ENCODE results near the gene PSTPIP2. TPM values are rescaled to one million over a fixed set of nuclear protein-coding genes. Genes with fewer than 3 reads are reported as not detected.
A peak's percentile ranks its signal among the peaks of the same experiment; 100 is the strongest.
"Not testable (repeated sequence)": the region's sequence is repeated elsewhere in the genome, so short reads cannot be mapped to it uniquely, and the experiment has no call there.

Gene PSTPIP2
- total RNA-seq, 2 experiments from 2014 or later, result 7.7 to 8.5 TPM

DNA sequence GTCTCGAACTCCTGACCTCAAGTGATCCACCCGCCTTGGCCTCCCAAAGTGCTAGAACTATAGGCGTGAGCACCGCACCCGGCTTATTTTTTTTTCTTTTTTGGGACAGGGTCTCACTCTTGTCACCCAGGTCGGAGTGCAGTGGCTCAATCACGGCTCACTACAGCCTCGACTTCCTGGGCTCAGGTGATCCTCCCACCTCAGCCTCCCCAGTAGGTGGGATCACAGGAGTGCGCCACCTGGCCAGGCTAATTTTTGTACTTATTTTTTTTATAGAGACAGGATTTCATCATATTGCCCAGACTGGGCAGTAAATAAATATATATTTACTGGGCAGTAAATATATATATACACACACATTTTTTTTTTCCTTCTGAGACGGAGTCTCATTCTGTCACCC lies 23.5 kb upstream of the PSTPIP2 start:
- DNase-seq, result no peak
- POLR2A ChIA-PET, result no interaction called here
- ATAC-seq, result no peak
- no peaks in the 10 kb centered on the region for H3K27me3 Mint-ChIP-seq (ENCODE audit: low read depth)
- no peaks in the 10 kb centered on the region for H3K9me3 Mint-ChIP-seq (ENCODE audit: insufficient read depth)
- no peak overlapping the region for H3K27ac Mint-ChIP-seq
- no peak overlapping the region for H3K4me3 Mint-ChIP-seq
- CTCF ChIA-PET, result interaction anchor here (1.1 kb wide), 1 partner anchor 22 kb away, joined by 3 read pairs; no protein-coding TSS in a partner anchor
- H3K4me1 Mint-ChIP-seq (ENCODE audit: low read depth), result peaks cover 43% of the 10 kb centered on the region
- peaks cover 49% of the 10 kb centered on the region for H3K36me3 Mint-ChIP-seq (ENCODE audit: low read depth)

GRCh38 chr18:46088501-46088900 lies 16.4 kb upstream of the PSTPIP2 start:
- DNase-seq; H3K27ac Mint-ChIP-seq; H3K27me3 Mint-ChIP-seq (ENCODE audit: low read depth); ATAC-seq; H3K9me3 Mint-ChIP-seq (ENCODE audit: insufficient read depth); H3K4me3 Mint-ChIP-seq; POLR2A ChIA-PET; CTCF ChIA-PET: not testable (repeated sequence)
- Mint-ChIP-seq H3K4me1 (ENCODE audit: low read depth) (peaks cover 15% of the 10 kb centered on the region), H3K36me3 (ENCODE audit: low read depth) (peaks cover 87% of the 10 kb centered on the region)

- no peak overlapping the region for H3K4me3 Mint-ChIP-seq
- H3K27me3 Mint-ChIP-seq (ENCODE audit: low read depth), result no peaks in the 10 kb centered on the region
- H3K4me1 Mint-ChIP-seq (ENCODE audit: low read depth), result no peaks in the 10 kb centered on the region
- no peaks in the 10 kb centered on the region for H3K9me3 Mint-ChIP-seq (ENCODE audit: insufficient read depth)
- ATAC-seq, result no peak
- no peak for DNase-seq
- POLR2A ChIA-PET, result interaction anchor here (1.5 kb wide), 1 partner anchor 14 kb away, joined by 4 read pairs; no protein-coding TSS in a partner anchor
- no peak overlapping the region for H3K27ac Mint-ChIP-seq
- peaks cover 75% of the 10 kb centered on the region for H3K36me3 Mint-ChIP-seq (ENCODE audit: low read depth)
- CTCF ChIA-PET, result interaction anchor here (0.8 to 2.8 kb wide), 2 partner anchors 11 to 12 kb away, joined by 4 to 18 read pairs; partner anchors contain the start of gene PSTPIP2
These were observed 12.4 kb upstream of the PSTPIP2 start for GRCh38 chr18:46084431-46084830.

DNA sequence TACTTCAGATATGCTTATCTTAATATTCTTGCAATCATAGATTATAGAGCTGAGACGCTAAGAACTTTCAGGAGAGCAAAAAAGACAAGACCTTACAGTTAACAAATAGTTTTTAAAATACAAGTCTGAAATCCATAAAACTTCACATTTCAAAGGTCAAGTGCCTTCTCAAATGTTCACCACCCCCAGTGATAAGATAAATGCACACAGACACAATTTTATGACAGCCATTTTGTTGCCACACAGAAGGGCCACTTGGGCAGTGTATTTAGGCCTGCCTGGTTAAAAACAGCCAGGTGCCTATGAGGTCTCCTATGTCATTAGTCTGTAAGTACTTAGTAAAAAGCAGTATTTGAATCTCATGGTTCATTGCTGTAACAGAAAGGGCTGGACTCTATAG lies 8.1 kb upstream of the PSTPIP2 start:
- H3K4me1 Mint-ChIP-seq (ENCODE audit: low read depth), result no peaks in the 10 kb centered on the region
- ChIA-PET POLR2A (interaction anchor here (0.6 kb wide), 1 partner anchor 34 kb away, joined by 4 read pairs; no protein-coding TSS in a partner anchor), CTCF (interaction anchor here (1.5 kb wide), 1 partner anchor 14 kb away, joined by 4 read pairs; no protein-coding TSS in a partner anchor)
- H3K27ac Mint-ChIP-seq, result no peak overlapping the region
- peaks cover 43% of the 10 kb centered on the region for H3K36me3 Mint-ChIP-seq (ENCODE audit: low read depth)
- DNase-seq, result no peak
- ATAC-seq, result no peak
- H3K27me3 Mint-ChIP-seq (ENCODE audit: low read depth), result no peaks in the 10 kb centered on the region
- no peak overlapping the region for H3K4me3 Mint-ChIP-seq
- H3K9me3 Mint-ChIP-seq (ENCODE audit: insufficient read depth), result no peaks in the 10 kb centered on the region

GRCh38 chr18:46079336-46079735 lies 7.3 kb upstream of the PSTPIP2 start:
- DNase-seq (no peak), ATAC-seq (no peak)
- H3K4me1 Mint-ChIP-seq (ENCODE audit: low read depth), result no peaks in the 10 kb centered on the region
- H3K9me3 Mint-ChIP-seq (ENCODE audit: insufficient read depth), result no peaks in the 10 kb centered on the region
- H3K27ac Mint-ChIP-seq, result no peak overlapping the region
- no peaks in the 10 kb centered on the region for H3K27me3 Mint-ChIP-seq (ENCODE audit: low read depth)
- no peak overlapping the region for H3K4me3 Mint-ChIP-seq
- H3K36me3 Mint-ChIP-seq (ENCODE audit: low read depth), result peaks cover 37% of the 10 kb centered on the region
- ChIA-PET CTCF (interaction anchor here (1.3 to 1.5 kb wide), 2 partner anchors 15 to 105 kb away, joined by 3 to 4 read pairs; no protein-coding TSS in a partner anchor), POLR2A (no interaction called here)

DNA sequence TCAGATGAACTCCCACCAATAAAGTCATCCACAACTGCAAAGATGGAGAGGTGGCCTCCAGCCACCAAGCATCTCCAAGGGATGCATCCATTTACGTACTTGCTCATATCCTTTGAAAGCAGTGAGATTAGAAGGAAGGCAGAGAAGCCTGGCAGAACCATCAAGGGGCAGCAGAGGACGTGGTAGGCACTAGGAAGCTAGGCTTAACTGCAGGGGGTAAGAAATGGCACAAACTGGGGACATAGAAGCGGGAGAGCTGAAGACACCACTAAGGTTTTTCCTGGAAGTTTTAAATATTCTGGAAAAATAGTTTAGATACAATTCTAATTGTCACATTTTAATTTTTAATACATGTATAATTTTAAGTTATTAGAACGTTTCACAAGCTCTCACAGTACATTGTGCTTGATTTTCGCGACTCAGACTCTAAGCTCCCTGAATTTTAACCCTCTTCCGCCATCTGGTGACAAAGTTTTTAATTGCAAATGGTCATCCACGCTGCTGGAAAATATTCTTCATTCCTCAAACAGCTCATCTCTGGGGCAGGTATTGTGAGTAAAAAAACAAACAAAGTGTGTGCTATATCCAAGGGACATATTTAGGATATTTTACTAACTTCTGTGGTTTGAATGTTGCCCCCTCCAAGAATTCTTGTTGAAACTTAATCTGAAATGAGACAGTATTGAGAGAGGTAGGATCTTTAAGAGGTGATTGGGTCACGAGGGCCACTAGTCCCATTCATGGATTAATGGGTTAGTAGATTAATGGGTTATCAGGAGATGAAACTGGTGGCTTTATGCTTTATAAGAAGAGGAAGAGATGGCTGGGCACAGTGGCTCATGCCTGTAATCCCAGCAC lies 1.6 kb upstream of the PSTPIP2 start:
- no peak overlapping the region for H3K4me3 Mint-ChIP-seq
- peaks cover 32% of the 10 kb centered on the region for H3K4me1 Mint-ChIP-seq (ENCODE audit: low read depth)
- H3K27ac Mint-ChIP-seq, result no peak overlapping the region
- ChIA-PET CTCF (interaction anchor here (0.7 to 3.3 kb wide), 57 partner anchors 10 to 449 kb away, joined by 3 to 69 read pairs (median 7); partner anchors contain the start of genes ATP5F1A and SLC14A1), POLR2A (interaction anchor here (0.5 to 1.0 kb wide), 4 partner anchors 19 to 175 kb away, joined by 3 read pairs; no protein-coding TSS in a partner anchor)
- no peaks in the 10 kb centered on the region for H3K9me3 Mint-ChIP-seq (ENCODE audit: insufficient read depth)
- ATAC-seq, result peak; percentile 45
- DNase-seq, result peak; percentile 75
- peaks cover 6% of the 10 kb centered on the region for H3K36me3 Mint-ChIP-seq (ENCODE audit: low read depth)
- H3K27me3 Mint-ChIP-seq (ENCODE audit: low read depth), result no peaks in the 10 kb centered on the region

GRCh38 chr18:46072959-46073358 lies 899 bp upstream of the PSTPIP2 start:
- DNase-seq, result no peak
- Mint-ChIP-seq H3K27ac (no peak overlapping the region), H3K4me3 (peak overlapping the region; percentile 72), H3K36me3 (ENCODE audit: low read depth) (peaks cover 6% of the 10 kb centered on the region), H3K27me3 (ENCODE audit: low read depth) (no peaks in the 10 kb centered on the region), H3K9me3 (ENCODE audit: insufficient read depth) (no peaks in the 10 kb centered on the region), H3K4me1 (ENCODE audit: low read depth) (peaks cover 32% of the 10 kb centered on the region)
- ChIA-PET POLR2A (interaction anchor here (0.9 to 1.0 kb wide), 3 partner anchors 18 to 27 kb away, joined by 3 read pairs; no protein-coding TSS in a partner anchor), CTCF (interaction anchor here (0.8 to 3.3 kb wide), 39 partner anchors 10 to 448 kb away, joined by 3 to 69 read pairs (median 8); partner anchors contain the start of gene ATP5F1A)
- no peak for ATAC-seq

- Mint-ChIP-seq H3K9me3 (ENCODE audit: insufficient read depth) (no peaks in the 10 kb centered on the region), H3K27me3 (ENCODE audit: low read depth) (no peaks in the 10 kb centered on the region), H3K36me3 (ENCODE audit: low read depth) (peaks cover 4% of the 10 kb centered on the region), H3K4me3 (peak overlapping the region; percentile 72), H3K27ac (no peak overlapping the region), H3K4me1 (ENCODE audit: low read depth) (peaks cover 32% of the 10 kb centered on the region)
- ChIA-PET CTCF (interaction anchor here (0.9 to 3.3 kb wide), 29 partner anchors 11 to 448 kb away, joined by 3 to 69 read pairs (median 12); partner anchors contain the start of gene ATP5F1A), POLR2A (interaction anchor here (0.9 kb wide), 1 partner anchor 26 kb away, joined by 3 read pairs; no protein-coding TSS in a partner anchor)
- ATAC-seq (no peak), DNase-seq (no peak)
These were observed 362 bp upstream of the PSTPIP2 start for GRCh38 chr18:46072376-46072867.

DNA sequence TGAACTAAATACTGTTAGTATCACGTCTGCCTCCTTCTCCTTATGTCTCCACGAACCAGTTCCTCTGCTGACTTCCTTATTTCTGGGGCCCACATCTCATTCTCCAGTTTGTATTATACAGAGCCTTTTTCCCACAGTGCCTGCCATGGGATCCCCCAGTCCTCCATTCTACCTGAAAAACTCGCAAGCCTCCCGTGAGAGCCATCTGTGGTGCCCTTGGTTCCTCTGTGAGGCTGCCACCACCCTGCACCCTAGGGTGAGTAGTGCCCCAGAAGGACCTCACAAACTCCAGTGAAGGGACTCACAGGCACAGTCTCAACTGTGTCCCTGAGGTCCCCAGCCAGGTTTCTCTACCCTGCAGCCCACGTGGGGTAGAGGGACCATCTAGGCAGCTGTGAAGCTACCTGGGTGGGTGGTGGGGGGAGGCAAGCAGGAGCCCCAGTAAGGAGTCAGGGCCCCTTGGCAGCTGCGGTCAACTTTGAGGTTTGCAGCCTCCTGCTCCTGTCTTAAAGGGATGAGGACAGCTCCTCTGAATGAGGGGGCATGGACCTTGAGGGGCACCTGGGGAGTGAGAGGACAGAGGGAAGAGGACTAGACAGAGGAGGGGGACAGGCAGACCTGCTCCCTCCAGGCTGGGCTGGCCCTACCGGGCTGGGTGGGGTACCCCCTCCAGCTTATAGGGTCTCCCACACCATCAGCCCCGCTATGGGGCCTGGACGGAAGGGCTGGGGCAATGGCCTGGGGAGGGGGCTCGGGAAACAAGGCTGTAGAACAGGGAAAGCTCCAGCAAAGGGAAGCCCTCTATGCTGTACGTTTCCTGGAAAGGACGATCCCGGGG lies 1.0 kb downstream of the PSTPIP2 start:
- Mint-ChIP-seq H3K4me3 (peak overlapping the region; percentile 67), H3K36me3 (ENCODE audit: low read depth) (no peaks in the 10 kb centered on the region), H3K4me1 (ENCODE audit: low read depth) (peaks cover 32% of the 10 kb centered on the region), H3K27ac (peak overlapping the region; percentile 25), H3K27me3 (ENCODE audit: low read depth) (no peaks in the 10 kb centered on the region), H3K9me3 (ENCODE audit: insufficient read depth) (no peaks in the 10 kb centered on the region)
- DNase-seq (no peak), ATAC-seq (no peak)
- ChIA-PET CTCF (interaction anchor here (1.0 to 3.3 kb wide), 14 partner anchors 10 to 406 kb away, joined by 3 to 69 read pairs (median 7); partner anchors contain the start of gene ATP5F1A), POLR2A (interaction anchor here (1.1 to 1.5 kb wide), 2 partner anchors 42 to 73 kb away, joined by 3 to 6 read pairs; no protein-coding TSS in a partner anchor)

GRCh38 chr18:46070232-46070631 lies 1.8 kb downstream of the PSTPIP2 start:
- Mint-ChIP-seq H3K9me3 (ENCODE audit: insufficient read depth) (no peaks in the 10 kb centered on the region), H3K4me1 (ENCODE audit: low read depth) (peaks cover 32% of the 10 kb centered on the region), H3K36me3 (ENCODE audit: low read depth) (no peaks in the 10 kb centered on the region), H3K27ac (no peak overlapping the region), H3K27me3 (ENCODE audit: low read depth) (no peaks in the 10 kb centered on the region), H3K4me3 (no peak overlapping the region)
- DNase-seq (no peak), ATAC-seq (no peak)
- POLR2A ChIA-PET, result no interaction called here
- CTCF ChIA-PET, result interaction anchor here (1.7 to 2.7 kb wide), 2 partner anchors 95 to 405 kb away, joined by 4 to 8 read pairs; no protein-coding TSS in a partner anchor

GRCh38 chr18:46069524-46069923 lies 2.5 kb downstream of the PSTPIP2 start:
- peaks cover 32% of the 10 kb centered on the region for H3K4me1 Mint-ChIP-seq (ENCODE audit: low read depth)
- ATAC-seq, result no peak

More at GRCh38 chr18:46069524-46069923, 2.5 kb downstream of the PSTPIP2 start:
- Mint-ChIP-seq H3K27me3 (ENCODE audit: low read depth) (no peaks in the 10 kb centered on the region), H3K4me3 (no peak overlapping the region), H3K27ac (no peak overlapping the region), H3K36me3 (ENCODE audit: low read depth) (no peaks in the 10 kb centered on the region), H3K9me3 (ENCODE audit: insufficient read depth) (no peaks in the 10 kb centered on the region)
- ChIA-PET CTCF (interaction anchor here (0.9 to 2.7 kb wide), 4 partner anchors 9 to 404 kb away, joined by 3 to 8 read pairs (median 4); no protein-coding TSS in a partner anchor), POLR2A (no interaction called here)
- DNase-seq, result no peak
